Body of pancreas (tissue), 4 donors: Measurements from ENCODE around the gene TSPEAR.

Source experiments
- POLR2A ChIP-seq, 3 donors: fragments of 450-650 bp; IDR thresholded peaks; one replicate each; pipeline ENCODE4 v1.6.1; 2016; ENCODE audit warnings: antibody characterized with exemption in 3 of 3, mild to moderate bottlenecking in 2 of 3
- TF ChIP-seq, protein P1 (sequence below), 7 experiments: fragments of 450-650 bp in 4 of 7; fragments of 200-600 bp in 3 of 7; sonication (generic) in 3 of 7; IDR thresholded peaks; one replicate each; pipeline ENCODE4 v1.5.1; 2016 to 2019; ENCODE audit warnings: antibody characterized with exemption in 7 of 7

DNA sequence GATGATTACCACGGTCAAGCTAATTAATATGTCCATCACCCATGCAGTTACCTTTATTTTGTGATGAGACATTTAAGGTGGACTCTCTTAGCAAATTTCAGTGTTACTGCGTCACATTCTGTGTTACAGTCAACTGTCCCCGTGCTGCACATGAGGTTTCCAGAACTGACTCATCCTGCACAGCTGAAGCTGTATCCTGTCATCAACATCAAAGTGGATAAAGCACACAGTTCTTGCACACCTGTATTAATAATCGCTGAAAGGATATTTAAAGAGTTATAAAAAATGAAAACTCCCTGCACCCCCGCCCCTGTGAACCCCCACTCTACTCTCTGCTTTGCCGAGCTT, 127.6 kb downstream of the TSPEAR start:
- TF ChIP-seq POLR2A (IDR thresholded peaks at IDR 0.05): no peak
- TF ChIP-seq, protein P1, sequence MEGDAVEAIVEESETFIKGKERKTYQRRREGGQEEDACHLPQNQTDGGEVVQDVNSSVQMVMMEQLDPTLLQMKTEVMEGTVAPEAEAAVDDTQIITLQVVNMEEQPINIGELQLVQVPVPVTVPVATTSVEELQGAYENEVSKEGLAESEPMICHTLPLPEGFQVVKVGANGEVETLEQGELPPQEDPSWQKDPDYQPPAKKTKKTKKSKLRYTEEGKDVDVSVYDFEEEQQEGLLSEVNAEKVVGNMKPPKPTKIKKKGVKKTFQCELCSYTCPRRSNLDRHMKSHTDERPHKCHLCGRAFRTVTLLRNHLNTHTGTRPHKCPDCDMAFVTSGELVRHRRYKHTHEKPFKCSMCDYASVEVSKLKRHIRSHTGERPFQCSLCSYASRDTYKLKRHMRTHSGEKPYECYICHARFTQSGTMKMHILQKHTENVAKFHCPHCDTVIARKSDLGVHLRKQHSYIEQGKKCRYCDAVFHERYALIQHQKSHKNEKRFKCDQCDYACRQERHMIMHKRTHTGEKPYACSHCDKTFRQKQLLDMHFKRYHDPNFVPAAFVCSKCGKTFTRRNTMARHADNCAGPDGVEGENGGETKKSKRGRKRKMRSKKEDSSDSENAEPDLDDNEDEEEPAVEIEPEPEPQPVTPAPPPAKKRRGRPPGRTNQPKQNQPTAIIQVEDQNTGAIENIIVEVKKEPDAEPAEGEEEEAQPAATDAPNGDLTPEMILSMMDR (IDR thresholded peaks at IDR 0.05): no peak
